HG03571 (cell line): ENCODE measurements around the gene C17orf107.
"Not testable (repeated sequence)": the region's sequence is repeated elsewhere in the genome, so short reads cannot be mapped to it uniquely, and the experiment has no call there.

Source experiments
- ATAC-seq: cut with Tn5 transposase; IDR thresholded peaks from one replicate; pipeline ENCODE4 v1.9.1; 2021; ENCODE audit not compliant: unreplicated experiment

The C17orf107 gene

GRCh38 chr17:4900231-4901107, 1.1 kb downstream of the C17orf107 start:
- ATAC-seq = no peak

DNA sequence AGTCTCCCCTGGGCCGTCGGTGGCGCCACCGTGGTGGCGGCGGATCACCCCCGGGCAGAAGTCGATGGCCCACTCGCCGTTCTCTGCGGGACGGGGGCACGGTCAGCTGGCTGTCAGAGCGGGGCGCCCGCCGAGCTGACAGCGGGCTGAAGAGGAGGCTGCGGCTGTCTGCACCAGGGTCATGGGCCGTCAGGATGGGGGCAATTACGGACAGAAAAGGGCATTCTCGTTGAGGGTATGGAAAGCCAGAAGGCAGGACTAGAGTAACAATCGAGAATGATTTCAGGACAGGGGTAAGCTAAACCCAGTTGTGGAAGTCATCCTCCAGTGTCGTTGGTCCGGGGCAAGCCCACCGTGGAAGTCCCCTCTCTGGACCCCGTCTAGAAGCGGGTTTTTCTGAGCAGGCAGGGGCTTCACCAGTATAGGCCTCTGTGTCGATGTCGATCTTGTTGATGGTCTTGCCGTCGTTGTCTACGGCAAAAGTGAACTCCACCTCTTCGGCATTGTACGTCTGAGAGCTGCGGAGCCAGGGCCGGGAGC, 1.8 kb downstream of the C17orf107 start:
- ATAC-seq = no peak

DNA sequence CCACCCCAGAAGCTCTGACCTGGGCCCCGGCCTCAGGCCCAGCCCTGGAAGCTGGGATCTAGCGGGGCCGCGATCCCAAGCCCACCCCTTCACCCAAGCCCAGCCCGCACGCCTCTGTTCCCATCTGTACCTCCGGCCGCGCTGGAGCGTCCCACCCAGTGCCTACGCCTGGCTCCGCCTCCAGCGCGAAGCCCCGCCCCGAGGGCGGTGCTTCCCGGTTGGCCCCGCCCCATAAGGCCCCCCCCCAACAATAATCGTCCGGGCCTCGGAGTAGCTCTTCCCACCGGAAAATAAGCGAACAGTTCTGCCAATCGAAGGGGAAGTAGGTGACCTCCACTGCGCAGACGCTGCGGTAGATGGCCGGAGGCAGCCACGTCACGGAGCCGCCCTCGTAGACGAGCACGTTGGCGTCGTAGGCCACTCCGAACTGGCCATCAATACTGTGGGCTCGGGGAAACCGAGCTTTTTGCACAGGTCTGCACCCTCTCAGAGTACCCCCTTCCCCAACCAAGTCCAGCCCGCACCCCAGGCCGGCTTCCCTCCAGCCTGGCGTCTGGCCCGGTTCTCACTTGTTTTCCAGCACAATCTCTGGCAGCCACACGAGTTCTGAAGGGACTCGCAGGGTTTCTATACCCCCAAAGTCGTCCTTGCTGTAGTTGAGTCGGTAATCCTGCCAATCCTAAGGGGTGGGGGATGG, 2.5 kb downstream of the C17orf107 start:
- ATAC-seq = no peak

- ATAC-seq = no peak
Measured at GRCh38 chr17:4902540-4902939, 3.2 kb downstream of the C17orf107 start.

GRCh38 chr17:4903051-4903818, 3.9 kb downstream of the C17orf107 start, which contains the start of gene CHRNE:
CHRNE (minus strand) TSS chr17:4903098; CDS start chr17:4903063, 35 bp downstream.
- no peak for ATAC-seq

DNA sequence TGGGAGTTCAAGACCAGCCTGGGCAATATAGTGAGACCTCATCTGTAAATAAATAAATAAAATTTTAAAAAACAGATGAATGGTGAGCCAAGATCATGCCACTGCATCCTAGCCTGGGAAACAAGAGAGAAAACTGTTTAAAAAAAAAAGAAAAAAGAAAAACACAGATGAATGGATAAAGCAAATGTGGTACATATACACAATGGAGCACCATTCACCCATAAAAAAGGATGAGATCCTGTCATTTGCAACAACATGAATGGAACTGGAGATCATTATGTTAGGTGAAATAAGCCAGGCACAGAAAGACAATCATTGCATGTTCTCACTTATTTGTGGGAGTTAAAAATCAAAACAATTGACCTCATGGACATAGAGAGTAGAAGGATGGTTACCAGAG, 7.3 kb downstream of the C17orf107 start:
- ATAC-seq = not testable (repeated sequence)

DNA sequence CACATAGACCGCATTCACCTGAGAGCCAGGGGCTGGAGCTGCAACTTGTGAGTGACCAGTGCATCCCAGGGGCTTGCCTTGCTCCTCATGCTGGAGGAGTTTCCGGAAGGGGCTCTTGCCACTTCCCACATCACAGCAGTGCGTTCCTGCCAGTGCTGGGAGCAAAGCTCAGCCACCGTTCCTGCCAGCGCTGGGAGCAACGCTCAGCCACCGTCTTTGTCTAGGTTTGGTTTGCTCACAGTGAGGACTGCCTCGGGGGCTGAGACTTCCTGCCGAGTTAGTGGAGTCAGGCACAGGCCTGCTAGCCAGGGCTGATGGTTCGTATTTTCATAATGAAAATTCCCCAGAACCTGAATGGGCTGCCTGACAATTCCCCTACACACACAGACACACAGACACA, 9.0 kb downstream of the C17orf107 start:
- ATAC-seq = no peak

GRCh38 chr17:4908711-4909496, 9.6 kb downstream of the C17orf107 start:
- no peak for ATAC-seq

DNA sequence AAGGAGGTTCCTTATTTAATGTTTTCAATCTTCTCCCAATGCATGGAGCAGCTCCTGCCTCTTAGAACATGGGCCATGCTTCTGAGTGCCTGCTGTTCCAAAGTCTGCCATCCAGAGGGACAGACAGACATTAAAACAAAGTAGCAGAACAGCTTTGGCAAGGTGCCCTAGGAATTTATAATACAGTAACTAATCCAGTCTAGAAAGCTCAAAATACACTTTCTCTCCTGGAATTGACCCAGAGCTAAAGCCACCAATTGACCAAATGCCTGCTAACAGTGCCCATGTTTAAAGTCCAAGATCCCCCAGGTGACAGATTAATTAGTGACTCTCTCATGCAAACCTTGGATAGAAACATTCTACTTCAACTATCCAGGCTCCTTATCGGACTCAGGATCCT, 14.7 kb downstream of the C17orf107 start:
- no peak for ATAC-seq

- ATAC-seq = not testable (repeated sequence)
Measured at GRCh38 chr17:4914551-4914950, 15.2 kb downstream of the C17orf107 start.

- no peak for ATAC-seq
Measured at GRCh38 chr17:4919511-4920047, 20.2 kb downstream of the C17orf107 start.

- ATAC-seq = no peak
Measured at GRCh38 chr17:4920351-4921048, 21.2 kb downstream of the C17orf107 start.

DNA sequence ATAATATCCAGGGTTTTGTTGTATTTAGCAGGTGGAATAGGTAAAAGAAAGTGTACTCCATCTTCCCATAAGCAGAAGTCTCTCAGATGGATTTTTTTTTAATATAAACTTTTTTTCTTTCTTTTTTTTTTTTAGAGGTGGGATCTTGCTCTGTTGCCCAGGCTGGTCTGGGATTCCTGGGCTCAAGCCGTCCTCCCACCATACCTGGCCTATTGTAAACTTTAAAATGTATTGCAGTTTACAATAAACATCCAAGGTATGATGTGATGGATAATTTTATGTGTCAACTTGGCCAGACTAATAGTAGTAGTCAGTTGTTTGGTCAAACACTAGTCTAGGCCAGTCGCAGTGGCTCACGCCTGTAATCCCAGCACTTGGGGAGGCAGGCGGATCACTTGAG, 22.0 kb downstream of the C17orf107 start:
- no peak for ATAC-seq

GRCh38 chr17:4926577-4927335, 27.4 kb downstream of the C17orf107 start:
- not testable (repeated sequence) for ATAC-seq

GRCh38 chr17:4928881-4929280, 29.5 kb downstream of the C17orf107 start:
- no peak for ATAC-seq

DNA sequence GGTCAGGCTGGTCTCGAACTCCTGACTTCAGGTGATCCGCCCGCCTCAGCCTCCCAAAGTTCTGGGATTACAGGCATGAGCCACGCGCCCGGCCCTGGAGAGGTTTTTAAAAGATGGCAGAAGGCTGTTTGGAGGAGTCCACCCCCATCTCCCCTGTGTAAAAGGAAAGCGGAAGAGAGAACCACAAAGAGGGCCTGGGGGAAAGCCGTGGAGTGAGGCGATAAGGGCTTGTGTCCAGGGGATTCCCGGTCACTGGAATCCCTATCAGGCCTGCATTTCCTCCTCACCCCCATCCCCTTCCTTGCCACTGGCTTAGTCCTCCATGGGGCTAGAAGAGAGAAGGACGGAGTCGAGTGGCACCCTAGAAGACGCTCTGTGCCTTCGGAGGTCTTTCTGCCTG, 32.6 kb downstream of the C17orf107 start, which contains the start of gene GP1BA:
Gene GP1BA, plus strand, starts transcription at position 315 of the 400 bp plus-strand sequence. CDS start 328 bp downstream, outside the sequence.
- ATAC-seq = no peak

DNA sequence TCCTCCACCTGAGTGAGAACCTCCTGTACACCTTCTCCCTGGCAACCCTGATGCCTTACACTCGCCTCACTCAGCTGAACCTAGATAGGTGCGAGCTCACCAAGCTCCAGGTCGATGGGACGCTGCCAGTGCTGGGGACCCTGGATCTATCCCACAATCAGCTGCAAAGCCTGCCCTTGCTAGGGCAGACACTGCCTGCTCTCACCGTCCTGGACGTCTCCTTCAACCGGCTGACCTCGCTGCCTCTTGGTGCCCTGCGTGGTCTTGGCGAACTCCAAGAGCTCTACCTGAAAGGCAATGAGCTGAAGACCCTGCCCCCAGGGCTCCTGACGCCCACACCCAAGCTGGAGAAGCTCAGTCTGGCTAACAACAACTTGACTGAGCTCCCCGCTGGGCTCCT, 33.4 kb downstream of the C17orf107 start:
- ATAC-seq = no peak

DNA sequence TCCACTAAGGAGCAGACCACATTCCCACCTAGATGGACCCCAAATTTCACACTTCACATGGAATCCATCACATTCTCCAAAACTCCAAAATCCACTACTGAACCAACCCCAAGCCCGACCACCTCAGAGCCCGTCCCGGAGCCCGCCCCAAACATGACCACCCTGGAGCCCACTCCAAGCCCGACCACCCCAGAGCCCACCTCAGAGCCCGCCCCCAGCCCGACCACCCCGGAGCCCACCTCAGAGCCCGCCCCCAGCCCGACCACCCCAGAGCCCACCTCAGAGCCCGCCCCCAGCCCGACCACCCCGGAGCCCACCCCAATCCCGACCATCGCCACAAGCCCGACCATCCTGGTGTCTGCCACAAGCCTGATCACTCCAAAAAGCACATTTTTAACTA, 34.3 kb downstream of the C17orf107 start:
- ATAC-seq = no peak
